Measurements from ENCODE around the gene TMC3.
A peak's percentile ranks its signal among the peaks of the same experiment; 100 is the strongest.
"Not testable (repeated sequence)": the region's sequence is repeated elsewhere in the genome, so short reads cannot be mapped to it uniquely, and the experiment has no call there.

TMC3 gene

GRCh38 chr15:81331600-81331999, 42.4 kb downstream of the TMC3 start:
- no peaks in the 10 kb centered on the region for H3K4me1 ChIP-seq (ENCODE audit: insufficient read depth, low read length)
- no peaks in the 10 kb centered on the region for H3K36me3 ChIP-seq (ENCODE audit: insufficient read depth, low read length)
- no peaks in the 10 kb centered on the region for H3K27me3 ChIP-seq (ENCODE audit: insufficient read depth, low read length)
- H3K27ac ChIP-seq (ENCODE audit: low read depth, low read length) = no peak overlapping the region
- 94% methylated on average over 15 of the region's 15 CpGs for WGBS
- no peak overlapping the region for H3K4me3 ChIP-seq (ENCODE audit: low read length)
- H3K9me3 ChIP-seq (ENCODE audit: insufficient read depth, low read depth, low read length) = no peaks in the 10 kb centered on the region
- no peak overlapping the region for H3K9ac ChIP-seq (ENCODE audit: low read depth, low read length)

- H3K27ac ChIP-seq (ENCODE audit: low read depth, low read length); H3K9me3 ChIP-seq (ENCODE audit: insufficient read depth, low read depth, low read length); H3K4me1 ChIP-seq (ENCODE audit: insufficient read depth, low read length); H3K9ac ChIP-seq (ENCODE audit: low read depth, low read length); H3K4me3 ChIP-seq (ENCODE audit: low read length); H3K36me3 ChIP-seq (ENCODE audit: insufficient read depth, low read length); H3K27me3 ChIP-seq (ENCODE audit: insufficient read depth, low read length): not testable (repeated sequence)
- WGBS = 93% methylated on average over 9 of the region's 9 CpGs
Observed at GRCh38 chr15:81331141-81331540, 42.9 kb downstream of the TMC3 start.

- Histone ChIP-seq H3K4me3 (ENCODE audit: low read length) (no peak overlapping the region), H3K27ac (ENCODE audit: low read depth, low read length) (no peak overlapping the region), H3K27me3 (ENCODE audit: insufficient read depth, low read length) (no peaks in the 10 kb centered on the region), H3K4me1 (ENCODE audit: insufficient read depth, low read length) (no peaks in the 10 kb centered on the region), H3K9ac (ENCODE audit: low read depth, low read length) (no peak overlapping the region), H3K36me3 (ENCODE audit: insufficient read depth, low read length) (no peaks in the 10 kb centered on the region), H3K9me3 (ENCODE audit: insufficient read depth, low read depth, low read length) (no peaks in the 10 kb centered on the region)
- WGBS = 91% methylated on average over 5 of the region's 5 CpGs
Observed at GRCh38 chr15:81330366-81331090, 43.5 kb downstream of the TMC3 start.

DNA sequence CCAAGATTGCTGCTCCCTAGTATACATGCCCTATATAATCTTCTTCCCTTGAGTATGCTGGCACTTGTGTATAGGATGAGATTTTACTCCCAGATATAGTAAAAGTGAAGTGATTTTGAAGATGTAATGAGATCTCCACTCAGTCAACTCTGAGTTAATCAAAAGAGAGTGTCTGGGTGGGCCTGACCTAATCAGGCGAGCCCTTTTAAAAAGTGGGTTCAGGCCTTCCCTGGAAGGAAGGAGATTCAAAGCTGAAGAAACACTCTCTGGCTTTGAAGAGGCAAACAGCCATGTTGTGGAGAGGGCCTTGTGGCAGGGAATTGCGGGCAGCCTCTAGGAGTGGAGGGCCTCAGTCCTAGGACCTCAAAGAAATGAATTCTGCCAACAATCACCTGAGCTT, 44.6 kb downstream of the TMC3 start:
- Histone ChIP-seq H3K36me3 (ENCODE audit: insufficient read depth, low read length) (no peaks in the 10 kb centered on the region), H3K9ac (ENCODE audit: low read depth, low read length) (no peak overlapping the region), H3K4me3 (ENCODE audit: low read length) (no peak overlapping the region), H3K27me3 (ENCODE audit: insufficient read depth, low read length) (peaks cover 6% of the 10 kb centered on the region; the same call in 1 of the 2 replicates), H3K4me1 (ENCODE audit: insufficient read depth, low read length) (no peaks in the 10 kb centered on the region), H3K27ac (ENCODE audit: low read depth, low read length) (no peak overlapping the region), H3K9me3 (ENCODE audit: insufficient read depth, low read depth, low read length) (no peaks in the 10 kb centered on the region)
- 97% methylated on average over 2 of the region's 2 CpGs for WGBS

- Histone ChIP-seq H3K9ac (ENCODE audit: low read depth, low read length) (no peak overlapping the region), H3K4me3 (ENCODE audit: low read length) (no peak overlapping the region), H3K36me3 (ENCODE audit: insufficient read depth, low read length) (no peaks in the 10 kb centered on the region), H3K4me1 (ENCODE audit: insufficient read depth, low read length) (no peaks in the 10 kb centered on the region), H3K9me3 (ENCODE audit: insufficient read depth, low read depth, low read length) (no peaks in the 10 kb centered on the region), H3K27ac (ENCODE audit: low read depth, low read length) (no peak overlapping the region), H3K27me3 (ENCODE audit: insufficient read depth, low read length) (peaks cover 6% of the 10 kb centered on the region; the same call in 1 of the 2 replicates)
- WGBS = 93% methylated on average over 3 of the region's 3 CpGs
Observed at GRCh38 chr15:81327516-81327915, 46.5 kb downstream of the TMC3 start.

DNA sequence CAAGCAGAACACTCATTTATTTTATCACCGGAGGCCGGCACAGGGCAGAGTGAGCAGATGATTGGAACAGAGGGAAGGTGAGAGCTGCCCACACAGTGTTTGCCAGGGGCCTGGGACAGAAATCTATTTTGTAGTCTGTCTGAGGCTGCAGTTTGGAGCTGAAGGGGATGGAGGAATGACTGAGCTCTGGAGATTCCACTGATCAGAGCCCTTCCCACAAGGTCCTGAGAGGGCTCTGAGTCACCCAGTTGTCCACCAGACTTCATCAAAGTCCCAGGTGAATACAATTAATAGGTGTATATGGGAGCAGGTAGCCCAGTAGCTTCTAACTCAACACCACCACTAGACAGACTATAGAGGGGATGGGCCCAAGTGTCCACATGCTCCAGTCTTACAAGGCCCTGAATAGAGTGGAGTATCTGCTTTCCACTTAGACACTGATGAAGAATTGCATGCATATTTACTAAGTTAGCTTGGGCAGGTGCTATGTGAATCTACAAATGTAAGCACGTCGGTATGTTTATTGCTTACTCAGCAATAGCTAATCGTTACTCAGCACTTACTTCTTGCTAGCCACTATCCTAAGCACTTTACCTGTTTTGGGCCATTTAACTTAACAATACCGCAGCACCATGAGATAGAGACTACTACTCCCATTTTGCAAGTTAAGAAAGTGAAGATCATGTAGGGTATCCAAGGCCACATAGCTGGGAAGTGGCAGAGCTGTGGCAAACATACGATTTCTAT, 47.4 kb downstream of the TMC3 start:
- H3K4me1 ChIP-seq (ENCODE audit: insufficient read depth, low read length) = no peaks in the 10 kb centered on the region
- no peaks in the 10 kb centered on the region for H3K36me3 ChIP-seq (ENCODE audit: insufficient read depth, low read length)
- no peak overlapping the region for H3K4me3 ChIP-seq (ENCODE audit: low read length)
- H3K9me3 ChIP-seq (ENCODE audit: insufficient read depth, low read depth, low read length) = no peaks in the 10 kb centered on the region
- 93% methylated on average over 6 of the region's 7 CpGs for WGBS
- peaks cover 6% of the 10 kb centered on the region; the same call in 1 of the 2 replicates for H3K27me3 ChIP-seq (ENCODE audit: insufficient read depth, low read length)
- no peak overlapping the region for H3K9ac ChIP-seq (ENCODE audit: low read depth, low read length)
- H3K27ac ChIP-seq (ENCODE audit: low read depth, low read length) = no peak overlapping the region

GRCh38 chr15:81323944-81324881, 49.8 kb downstream of the TMC3 start, which contains the start of gene STARD5:
Gene STARD5 (minus strand): TSS chr15:81324141. CDS start chr15:81324099, 42 bp downstream.
- H3K27me3 ChIP-seq (ENCODE audit: insufficient read depth, low read length) = peaks cover 6% of the 10 kb centered on the region; the same call in 1 of the 2 replicates
- no peaks in the 10 kb centered on the region for H3K4me1 ChIP-seq (ENCODE audit: insufficient read depth, low read length)
- H3K9ac ChIP-seq (ENCODE audit: low read depth, low read length) = peak within 1 kb of the TSS; percentile 67
- no peaks in the 10 kb centered on the region for H3K9me3 ChIP-seq (ENCODE audit: insufficient read depth, low read depth, low read length)
- H3K4me3 ChIP-seq (ENCODE audit: low read length) = peak within 1 kb of the TSS; percentile 85
- peaks cover 15% of the 10 kb centered on the region for H3K36me3 ChIP-seq (ENCODE audit: insufficient read depth, low read length)
- H3K27ac ChIP-seq (ENCODE audit: low read depth, low read length) = no peak within 1 kb of the TSS
- WGBS = 1% methylated on average over 67 of the region's 67 CpGs

DNA sequence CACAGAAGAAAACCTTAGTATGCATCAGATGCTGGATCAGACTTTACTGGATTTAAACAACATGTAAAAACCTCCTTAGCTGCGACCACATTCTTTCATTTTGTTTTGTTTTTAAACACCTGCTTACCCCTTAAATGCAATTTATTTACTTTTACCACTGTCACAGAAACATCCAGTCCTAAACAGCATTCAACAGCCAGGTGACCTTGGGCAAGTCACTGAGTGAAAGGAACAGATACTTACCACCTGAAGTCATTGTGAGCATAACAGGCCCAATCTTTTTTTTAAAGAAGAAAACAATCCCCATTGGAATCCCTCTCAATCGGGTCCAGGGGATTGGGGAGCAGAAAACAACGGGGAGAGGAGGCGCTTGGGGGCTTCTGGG, 50.5 kb downstream of the TMC3 start:
- H3K36me3 ChIP-seq (ENCODE audit: insufficient read depth, low read length) = peaks cover 21% of the 10 kb centered on the region
- no peak overlapping the region for H3K27ac ChIP-seq (ENCODE audit: low read depth, low read length)
- no peaks in the 10 kb centered on the region for H3K4me1 ChIP-seq (ENCODE audit: insufficient read depth, low read length)
- H3K27me3 ChIP-seq (ENCODE audit: insufficient read depth, low read length) = peaks cover 6% of the 10 kb centered on the region; the same call in 1 of the 2 replicates
- peak overlapping the region; percentile 67 for H3K9ac ChIP-seq (ENCODE audit: low read depth, low read length)
- 17% methylated on average over 4 of the region's 4 CpGs for WGBS
- H3K9me3 ChIP-seq (ENCODE audit: insufficient read depth, low read depth, low read length) = no peaks in the 10 kb centered on the region
- H3K4me3 ChIP-seq (ENCODE audit: low read length) = peak overlapping the region; percentile 85

DNA sequence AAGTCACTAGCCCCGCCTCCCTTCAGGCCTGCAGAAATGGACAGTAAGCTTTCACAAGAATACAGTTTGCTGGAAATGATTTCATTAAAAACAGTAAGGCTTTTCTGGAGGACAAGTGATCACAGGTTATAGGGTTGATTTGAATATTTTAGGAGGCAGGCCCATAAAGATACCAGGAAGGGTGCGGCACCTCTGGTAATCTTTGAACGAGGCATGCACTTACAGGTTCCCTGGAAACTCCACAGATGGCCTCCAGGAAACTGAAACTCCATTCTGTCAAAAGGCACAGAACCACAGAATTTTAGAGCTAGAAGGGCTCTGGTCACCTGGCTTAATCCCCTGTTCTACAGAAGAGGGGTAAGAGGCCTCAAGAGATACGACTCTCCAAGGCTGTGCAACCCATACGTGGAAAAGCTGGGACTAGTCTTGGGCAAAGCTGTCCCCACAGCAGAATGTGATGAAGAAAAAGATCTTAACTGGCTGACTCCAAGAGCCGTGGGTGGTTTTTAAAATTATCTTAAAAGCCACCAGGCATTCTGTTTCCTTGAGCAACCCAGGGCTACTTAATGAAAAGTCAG, 51.2 kb downstream of the TMC3 start:
- Histone ChIP-seq H3K9me3 (ENCODE audit: insufficient read depth, low read depth, low read length) (no peaks in the 10 kb centered on the region), H3K4me3 (ENCODE audit: low read length) (no peak overlapping the region), H3K27ac (ENCODE audit: low read depth, low read length) (no peak overlapping the region), H3K36me3 (ENCODE audit: insufficient read depth, low read length) (peaks cover 29% of the 10 kb centered on the region), H3K4me1 (ENCODE audit: insufficient read depth, low read length) (no peaks in the 10 kb centered on the region), H3K9ac (ENCODE audit: low read depth, low read length) (no peak overlapping the region), H3K27me3 (ENCODE audit: insufficient read depth, low read length) (peaks cover 6% of the 10 kb centered on the region; the same call in 1 of the 2 replicates)
- WGBS = 90% methylated on average over 6 of the region's 6 CpGs

GRCh38 chr15:81321667-81322066, 52.3 kb downstream of the TMC3 start:
- WGBS = 91% methylated on average over 1 of the region's 1 CpG
- H3K9ac ChIP-seq (ENCODE audit: low read depth, low read length) = no peak overlapping the region
- H3K9me3 ChIP-seq (ENCODE audit: insufficient read depth, low read depth, low read length) = no peaks in the 10 kb centered on the region
- H3K36me3 ChIP-seq (ENCODE audit: insufficient read depth, low read length) = peaks cover 36% of the 10 kb centered on the region
- no peak overlapping the region for H3K27ac ChIP-seq (ENCODE audit: low read depth, low read length)
- no peak overlapping the region for H3K4me3 ChIP-seq (ENCODE audit: low read length)
- H3K27me3 ChIP-seq (ENCODE audit: insufficient read depth, low read length) = peaks cover 6% of the 10 kb centered on the region; the same call in 1 of the 2 replicates
- no peaks in the 10 kb centered on the region for H3K4me1 ChIP-seq (ENCODE audit: insufficient read depth, low read length)

Measured in HUES64 (cell line).